SKM-1 treated with dmso at 0.1 percent for 144 hours (cell line): ENCODE measurements around the gene GJA1.
"Not testable (repeated sequence)": the region's sequence is repeated elsewhere in the genome, so short reads cannot be mapped to it uniquely, and the experiment has no call there.

ENCODE experiments used
- DNase-seq: peaks from one replicate; lab custom pipeline; 2025; ENCODE audit not compliant: unreplicated experiment; lab: John Stamatoyannopoulos, UW

GJA1 gene

DNA sequence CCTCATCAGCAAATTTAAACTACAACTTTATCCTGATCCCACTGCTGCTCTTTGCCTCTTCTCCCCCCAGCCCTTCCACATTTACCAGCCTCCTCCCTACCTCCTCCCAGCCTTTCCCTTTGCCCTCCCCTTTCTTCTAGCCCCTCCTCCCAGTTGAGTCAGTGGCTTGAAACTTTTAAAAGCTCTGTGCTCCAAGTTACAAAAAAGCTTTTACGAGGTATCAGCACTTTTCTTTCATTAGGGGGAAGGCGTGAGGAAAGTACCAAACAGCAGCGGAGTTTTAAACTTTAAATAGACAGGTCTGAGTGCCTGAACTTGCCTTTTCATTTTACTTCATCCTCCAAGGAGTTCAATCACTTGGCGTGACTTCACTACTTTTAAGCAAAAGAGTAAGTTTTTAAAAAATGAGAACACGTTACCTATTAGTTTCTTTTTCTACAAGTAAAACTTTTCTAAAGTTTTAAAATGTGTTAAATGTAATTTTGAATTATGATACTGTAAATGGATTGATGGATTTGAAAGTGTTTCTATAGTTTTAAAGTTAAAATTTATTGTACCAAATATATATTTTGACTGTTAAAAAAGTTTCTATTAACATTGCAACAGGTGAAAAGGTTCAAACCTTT lies at the start of gene GJA1:
Gene GJA1 (plus strand): TSS at position 203 of the 626 bp plus-strand sequence. CDS start 11,202 bp downstream, outside the sequence.
- peak; percentile 25 for DNase-seq

DNA sequence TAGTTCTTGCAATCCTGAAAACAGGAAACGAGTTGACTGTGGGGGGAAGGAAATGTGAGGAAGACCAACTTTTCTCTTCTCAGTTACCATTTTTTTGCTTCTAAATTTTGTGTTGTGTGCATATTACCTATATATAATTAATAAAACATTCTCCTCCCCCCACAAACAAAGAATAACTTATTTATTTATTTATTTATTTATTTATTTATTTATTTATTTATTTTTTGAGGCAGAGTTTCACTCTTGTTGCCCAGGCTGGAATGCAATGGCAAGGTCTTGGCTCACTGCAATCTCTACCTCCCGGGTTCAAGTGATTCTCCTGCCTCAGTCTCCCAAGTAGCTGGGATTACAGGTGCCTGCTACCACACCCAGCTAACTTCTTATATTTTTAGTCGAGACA lies 48.9 kb upstream of the GJA1 start:
- DNase-seq, result not testable (repeated sequence)

GRCh38 chr6:121389419-121389818 lies 46.0 kb upstream of the GJA1 start:
- no peak for DNase-seq

GRCh38 chr6:121393731-121394505 lies 41.5 kb upstream of the GJA1 start:
- DNase-seq, result no peak

GRCh38 chr6:121395736-121396135 lies 39.7 kb upstream of the GJA1 start:
- DNase-seq, result no peak

DNA sequence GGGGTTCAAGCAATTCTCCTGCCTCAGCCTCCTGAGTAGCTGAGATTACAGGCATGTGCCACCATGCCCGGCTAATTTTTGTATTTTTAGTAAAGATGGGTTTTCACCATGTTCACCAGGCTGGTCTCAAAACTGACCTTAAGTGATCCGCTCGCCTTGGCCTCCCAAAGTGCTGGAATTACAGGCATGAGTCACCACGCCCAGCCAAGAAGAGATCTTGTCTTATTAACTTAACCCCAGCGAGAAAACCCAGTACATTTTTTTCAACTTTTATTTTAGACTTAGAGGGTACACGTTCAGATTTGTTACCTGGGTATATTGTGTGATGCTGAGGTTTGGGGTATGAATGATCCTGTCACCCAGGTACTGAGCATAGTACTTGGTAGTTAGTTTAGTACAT lies 38.3 kb upstream of the GJA1 start:
- not testable (repeated sequence) for DNase-seq

- no peak for DNase-seq
Observed at GRCh38 chr6:121398127-121398526, 37.3 kb upstream of the GJA1 start.

DNA sequence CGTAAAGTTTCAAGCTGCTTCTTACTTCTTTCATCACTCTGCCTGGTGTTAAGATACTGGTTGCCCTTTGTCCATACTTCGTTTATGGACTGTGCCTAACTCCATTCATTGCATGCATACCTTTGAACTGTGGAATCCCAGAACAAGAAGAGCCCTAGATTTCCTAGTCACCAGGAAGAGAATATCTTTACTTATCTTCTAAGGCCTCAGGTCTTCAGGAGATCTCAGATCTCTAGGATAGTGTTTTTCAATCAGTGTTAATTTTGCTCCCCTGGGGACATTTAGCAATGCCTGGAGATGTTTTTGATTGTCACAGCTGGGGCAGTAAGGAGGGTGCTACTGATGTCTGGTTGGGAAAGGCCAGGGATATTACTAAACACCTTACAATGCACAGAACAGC lies 35.5 kb upstream of the GJA1 start:
- DNase-seq, result no peak

- no peak for DNase-seq
Observed at GRCh38 chr6:121403964-121404363, 31.5 kb upstream of the GJA1 start.

GRCh38 chr6:121405306-121405705 lies 30.1 kb upstream of the GJA1 start:
- DNase-seq, result no peak

- DNase-seq, result no peak
Observed at GRCh38 chr6:121408321-121408720, 27.1 kb upstream of the GJA1 start.

DNA sequence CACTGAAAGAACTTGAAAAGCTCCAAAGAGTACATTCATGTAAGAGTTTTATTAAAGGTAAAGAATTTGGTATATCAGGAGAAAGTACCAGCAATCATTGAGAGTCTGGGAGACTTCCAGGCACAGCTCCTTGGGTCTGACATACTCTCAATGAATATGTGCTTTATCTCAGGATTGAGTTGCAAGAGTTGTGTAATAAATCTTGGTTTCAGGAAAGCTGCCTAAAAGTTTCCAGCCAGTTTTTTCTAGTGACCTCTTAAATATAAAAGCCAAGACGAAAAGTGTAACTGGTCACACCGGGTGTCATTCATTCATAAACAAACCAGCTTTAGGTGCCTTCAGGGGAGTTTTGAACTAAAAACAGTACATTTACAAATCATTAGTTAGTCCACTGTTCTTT lies 21.6 kb upstream of the GJA1 start:
- DNase-seq, result no peak

DNA sequence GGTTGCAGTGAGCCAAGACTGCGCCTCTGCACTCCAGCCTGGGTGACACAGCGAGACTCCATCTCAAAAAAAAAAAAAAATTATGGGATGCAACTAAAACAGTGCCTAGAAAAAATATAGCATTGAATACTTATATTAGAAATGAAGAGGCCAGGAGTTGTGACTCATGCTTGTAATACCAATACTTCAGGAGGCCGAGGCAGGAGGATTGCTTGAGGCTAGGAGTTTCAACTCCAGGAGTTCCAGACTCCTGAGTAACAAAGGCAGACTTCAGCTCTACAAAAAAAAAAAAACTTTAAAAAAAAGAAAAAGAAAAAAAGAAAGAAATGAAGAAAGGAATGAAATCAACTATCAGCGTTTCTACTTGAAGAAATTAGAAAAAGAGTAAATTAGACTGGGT lies 17.1 kb upstream of the GJA1 start:
- no peak for DNase-seq

DNA sequence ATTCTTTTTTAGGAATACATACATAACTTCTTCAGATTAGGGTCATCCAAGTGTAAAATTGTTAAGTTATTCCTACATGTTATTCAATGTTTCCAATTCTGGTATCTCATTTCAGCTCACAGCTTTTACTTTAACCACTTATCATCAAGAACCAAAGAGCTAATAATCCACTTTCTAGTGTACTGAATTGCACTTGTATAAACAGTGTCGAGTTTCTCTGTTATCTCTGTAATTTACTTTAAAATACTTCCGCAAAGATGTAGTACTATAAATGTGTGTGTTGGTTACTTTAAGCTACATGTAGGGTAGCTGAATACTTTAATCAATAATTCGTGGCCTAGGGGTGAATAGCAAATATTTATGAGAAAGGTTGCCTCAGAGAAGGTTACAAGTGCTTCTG lies 8.8 kb upstream of the GJA1 start:
- no peak for DNase-seq

GRCh38 chr6:121428872-121429756 lies 6.3 kb upstream of the GJA1 start:
- no peak for DNase-seq

GRCh38 chr6:121430514-121431460 lies 4.7 kb upstream of the GJA1 start:
- no peak for DNase-seq

- not testable (repeated sequence) for DNase-seq
Observed at GRCh38 chr6:121431776-121432175, 3.7 kb upstream of the GJA1 start.

GRCh38 chr6:121434037-121434770 lies 1.2 kb upstream of the GJA1 start:
- DNase-seq, result no peak

- no peak for DNase-seq
Observed at GRCh38 chr6:121436274-121436857, 920 bp downstream of the GJA1 start.
